H9 (cell line): ENCODE data around the gene FBLN2. TPM values are rescaled to one million over a fixed set of nuclear protein-coding genes. Genes with fewer than 3 reads are reported as not detected.

Source experiments
- DNase-seq: peaks from one replicate; pipeline ENCODE4 v3.0.0-alpha.2; 2017
- H2AFZ ChIP-seq: one replicate; pipeline ENCODE4 v1.6.1; 2013; ENCODE audit warnings: mild to moderate bottlenecking, low read length, control low read depth, moderate library complexity
- H2AK5ac ChIP-seq: 2 replicates; pipeline ENCODE4 v1.6.1; 2013; ENCODE audit warnings: low read length, control low read depth, mixed read lengths; ENCODE audit not compliant: insufficient read length
- H2BK120ac ChIP-seq: one replicate; pipeline ENCODE4 v1.6.1; 2013; ENCODE audit warnings: low read depth, mild to moderate bottlenecking, low read length, control low read depth, inconsistent platforms; ENCODE audit not compliant: poor library complexity, severe bottlenecking
- H2BK12ac ChIP-seq: 2 replicates; pipeline ENCODE4 v1.6.1; 2013; ENCODE audit warnings: low read length, control low read depth, mixed read lengths, low read depth; ENCODE audit not compliant: insufficient read length
- H2BK15ac ChIP-seq: 2 replicates; pipeline ENCODE4 v1.6.1; 2013; ENCODE audit warnings: low read depth, low read length, control low read depth
- H2BK20ac ChIP-seq: one replicate; pipeline ENCODE4 v1.6.1; 2013; ENCODE audit warnings: low read depth, mild to moderate bottlenecking, low read length, control low read depth, inconsistent platforms; ENCODE audit not compliant: poor library complexity, severe bottlenecking
- H2BK5ac ChIP-seq: 2 replicates; pipeline ENCODE4 v1.6.1; 2013; ENCODE audit warnings: low read length, control low read depth, mixed read lengths; ENCODE audit not compliant: insufficient read length
- H3K14ac ChIP-seq: 2 replicates; pipeline ENCODE4 v1.6.1; 2013; ENCODE audit warnings: low read length, control low read depth; ENCODE audit not compliant: insufficient read depth
- H3K18ac ChIP-seq: 2 replicates; pipeline ENCODE4 v1.6.1; 2013; ENCODE audit warnings: low read depth, mild to moderate bottlenecking, mixed read lengths, low read length, control low read depth; ENCODE audit not compliant: insufficient read length
- H3K23ac ChIP-seq: 2 replicates; pipeline ENCODE4 v1.6.1; 2013; ENCODE audit warnings: low read length, control low read depth, mixed read lengths, low read depth; ENCODE audit not compliant: insufficient read length
- H3K23me2 ChIP-seq: 2 replicates; pipeline ENCODE4 v1.6.1; 2013; ENCODE audit warnings: low read depth, mild to moderate bottlenecking, mixed read lengths, low read length, control low read depth; ENCODE audit not compliant: insufficient read length, poor library complexity, severe bottlenecking
- H3K27ac ChIP-seq: 2 replicates; pipeline ENCODE4 v1.5.1; 2013; ENCODE audit warnings: low read length, control low read depth, mixed read lengths, low read depth; ENCODE audit not compliant: insufficient read length
- H3K27me3 ChIP-seq: 2 replicates; pipeline ENCODE4 v1.6.1; 2013; ENCODE audit warnings: low read length, control low read depth, inconsistent platforms; ENCODE audit not compliant: insufficient read depth
- H3K4ac ChIP-seq: 2 replicates; pipeline ENCODE4 v1.6.1; 2013; ENCODE audit warnings: low read depth, mild to moderate bottlenecking, control low read depth, inconsistent platforms, low read length, moderate library complexity
- H3K4me1 ChIP-seq: 2 replicates; pipeline ENCODE4 v1.6.1; 2013; ENCODE audit warnings: low read length, control low read depth, inconsistent platforms; ENCODE audit not compliant: insufficient read depth
- H3K4me2 ChIP-seq: 2 replicates; pipeline ENCODE4 v1.6.1; 2013; ENCODE audit warnings: low read length, control low read depth, mixed read lengths; ENCODE audit not compliant: insufficient read length, insufficient read depth
- H3K56ac ChIP-seq: 2 replicates; pipeline ENCODE4 v1.6.1; 2013; ENCODE audit warnings: low read depth, mild to moderate bottlenecking, mixed read lengths, low read length, control low read depth; ENCODE audit not compliant: insufficient read length
- H3K79me1 ChIP-seq: 2 replicates; pipeline ENCODE4 v1.6.1; 2013; ENCODE audit warnings: low read depth, mild to moderate bottlenecking, moderate library complexity, low read length, control low read depth, inconsistent platforms; ENCODE audit not compliant: insufficient read depth, poor library complexity, severe bottlenecking
- H3K79me2 ChIP-seq: 2 replicates; pipeline ENCODE4 v1.6.1; 2013; ENCODE audit warnings: low read length, control low read depth, inconsistent platforms; ENCODE audit not compliant: insufficient read depth
- H3K9ac ChIP-seq: 2 replicates; pipeline ENCODE4 v1.6.1; 2013; ENCODE audit warnings: low read length, control low read depth, mixed read lengths; ENCODE audit not compliant: insufficient read length; ENCODE audit errors: extremely low read depth
- H3K9me3 ChIP-seq: one replicate; pipeline ENCODE4 v1.6.1; 2013; ENCODE audit warnings: low read depth, low read length, inconsistent platforms; ENCODE audit not compliant: control insufficient read depth
- H3T11ph ChIP-seq: one replicate; pipeline ENCODE4 v1.6.1; 2013; ENCODE audit warnings: mild to moderate bottlenecking, low read length, control low read depth, inconsistent platforms
- H4K20me1 ChIP-seq: one replicate; pipeline ENCODE4 v1.6.1; 2013; ENCODE audit not compliant: control insufficient read depth, insufficient read length, insufficient read depth
- H4K5ac ChIP-seq: 2 replicates; pipeline ENCODE4 v1.6.1; 2013; ENCODE audit warnings: low read depth, mild to moderate bottlenecking, mixed read lengths, low read length, control low read depth; ENCODE audit not compliant: insufficient read length
- H4K8ac ChIP-seq: replicated peaks from 2 replicates; pipeline ENCODE4 v1.6.1; 2013; ENCODE audit warnings: low read length, control low read depth, mixed read lengths, low read depth; ENCODE audit not compliant: insufficient read length
- H4K91ac ChIP-seq: 2 replicates; pipeline ENCODE4 v1.6.1; 2013; ENCODE audit warnings: low read depth, mild to moderate bottlenecking, moderate library complexity, mixed read lengths, low read length, control low read depth; ENCODE audit not compliant: insufficient read length
- H3K27ac Mint-ChIP-seq, 3 experiments: 2 replicates in 2 of 3; 3 replicates in 1 of 3; pipeline ENCODE4 v1.8.0; 2020 to 2021; ENCODE audit warnings: mixed read lengths in 3 of 3, mild to moderate bottlenecking in 1 of 3, moderate library complexity in 1 of 3
- H3K27me3 Mint-ChIP-seq: 2 replicates; pipeline ENCODE4 v1.8.0; 2021; ENCODE audit warnings: low read depth, mild to moderate bottlenecking, moderate library complexity, mixed read lengths
- H3K36me3 Mint-ChIP-seq, 3 experiments: 2 replicates in 2 of 3; 3 replicates in 1 of 3; pipeline ENCODE4 v1.8.0; 2020 to 2021; ENCODE audit warnings: low read depth in 3 of 3, mixed read lengths in 3 of 3; ENCODE audit not compliant: insufficient read depth in 1 of 3
- H3K4me1 Mint-ChIP-seq, 2 experiments: 2 replicates each; pipeline ENCODE4 v1.8.0; 2020; ENCODE audit warnings: mixed read lengths in 2 of 2
- H3K4me3 Mint-ChIP-seq, 2 experiments: 2 replicates in 1 of 2; 3 replicates in 1 of 2; pipeline ENCODE4 v1.8.0; 2020 to 2021; ENCODE audit warnings: mild to moderate bottlenecking in 2 of 2, mixed read lengths in 2 of 2, moderate library complexity in 1 of 2
- H3K9me3 Mint-ChIP-seq, 2 experiments: 2 replicates in 1 of 2; 3 replicates in 1 of 2; pipeline ENCODE4 v1.8.0; 2020; ENCODE audit warnings: mild to moderate bottlenecking in 2 of 2, mixed read lengths in 2 of 2, moderate library complexity in 1 of 2
- CTCF ChIP-seq: fragments of 200-600 bp; sonication (generic); conservative IDR thresholded peaks from 3 replicates; pipeline ENCODE4 v1.8.0; 2021; ENCODE audit warnings: antibody characterized with exemption, mild to moderate bottlenecking
- WGBS: extraction: QIAGEN DNeasy Blood & Tissue Kit; methylation state at CpG from one replicate; pipeline ENCODE4 v1.1.7; 2013; ENCODE audit warnings: missing lambda C conversion rate, low lambda C conversion rate, mixed read lengths; ENCODE audit not compliant: insufficient read length; ENCODE audit errors: extremely low coverage; 5-methylcytosine and 5-hydroxymethylcytosine counted together
- total RNA-seq: library from RNA; stranded (reverse); gene quantifications from 2 replicates; pipeline ENCODE4 v1.2.1, GENCODE V29; 2021

The FBLN2 gene
- total RNA-seq, 1 experiment from 2014 or later = 11.8 TPM

DNA sequence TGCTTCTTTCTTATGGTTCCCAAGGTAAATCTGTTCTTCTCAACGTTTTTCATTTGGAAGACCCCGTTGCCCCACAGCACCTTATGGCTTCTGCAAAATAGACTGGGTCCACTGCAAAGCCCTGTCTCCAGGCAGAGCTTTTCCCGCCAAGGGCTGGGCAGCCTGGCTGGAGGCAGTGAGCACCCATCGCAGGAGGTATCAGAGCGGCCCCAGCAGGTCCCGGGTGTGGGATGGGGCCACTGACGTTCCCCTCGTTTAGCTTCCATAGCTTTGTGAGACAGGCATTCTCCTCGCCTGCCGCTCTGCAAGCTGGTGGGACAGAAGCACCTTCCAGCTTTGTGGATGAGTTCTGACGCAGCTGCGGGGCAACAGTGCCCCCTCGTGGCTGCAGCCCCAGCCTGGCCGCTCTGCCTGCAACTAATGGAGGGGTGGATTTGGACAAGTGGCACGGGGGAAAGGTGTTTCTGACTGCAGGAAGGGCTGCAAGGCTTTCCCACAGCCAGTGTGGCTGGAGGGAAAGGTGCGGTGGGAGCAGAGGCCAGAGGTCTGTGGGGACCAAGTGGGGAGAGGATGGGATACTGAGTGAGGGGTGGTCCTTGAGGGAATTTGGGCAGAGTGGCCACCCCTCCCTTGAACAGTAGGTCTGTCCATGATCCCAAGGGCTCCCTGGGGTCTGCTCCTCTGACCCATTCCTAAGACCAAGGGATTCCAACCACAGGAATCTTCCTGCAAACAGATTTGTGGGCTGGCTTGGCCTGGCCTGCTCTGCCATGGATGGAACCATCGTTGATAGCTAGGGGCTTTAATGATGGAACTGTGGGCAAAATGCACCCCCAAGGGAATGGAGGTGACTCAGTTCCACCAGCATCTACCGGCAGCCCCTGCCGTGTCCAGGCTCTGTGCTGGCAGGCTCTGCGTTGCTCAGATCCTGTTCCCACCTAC, 99.4 kb downstream of the FBLN2 start:
- H2BK15ac ChIP-seq = no peak overlapping the region
- TF ChIP-seq CTCF = peak; percentile 99
- no peaks in the 10 kb centered on the region for H3K23me2 ChIP-seq
- H4K5ac ChIP-seq = no peak overlapping the region
- H3K9me3 Mint-ChIP-seq = no peaks in the 10 kb centered on the region; a peak in 2 of 5 replicates
- H3T11ph ChIP-seq = no peak overlapping the region
- no peak overlapping the region for H2BK120ac ChIP-seq
- no CpG with 5 or more reads among the region's 20 CpGs for WGBS
- peak overlapping the region in 1 of 2 experiments; percentile 72; a peak in 2 of 5 replicates for H3K4me3 Mint-ChIP-seq
- H3K27ac Mint-ChIP-seq = peak overlapping the region; percentile 99 to 100 (median 99)
- peak overlapping the region; percentile 88; the same call in 1 of the 2 replicates for H3K14ac ChIP-seq
- no peaks in the 10 kb centered on the region for H3K9me3 ChIP-seq
- H3K4me1 Mint-ChIP-seq = peaks cover 18 to 26% of the 10 kb centered on the region in 2 experiments
- no peaks in the 10 kb centered on the region for H3K79me1 ChIP-seq
- no peak overlapping the region for H3K56ac ChIP-seq
- no peaks in the 10 kb centered on the region for H3K79me2 ChIP-seq
- H3K23ac ChIP-seq = no peak overlapping the region
- H4K8ac ChIP-seq = no peak overlapping the region
- H2AFZ ChIP-seq = no peak overlapping the region
- peak overlapping the region; percentile 94 for H3K18ac ChIP-seq
- H3K4me1 ChIP-seq = no peaks in the 10 kb centered on the region; the same call in 1 of the 2 replicates
- H2BK5ac ChIP-seq = no peak overlapping the region
- H3K27me3 Mint-ChIP-seq = peaks cover 29% of the 10 kb centered on the region
- H4K20me1 ChIP-seq = no peaks in the 10 kb centered on the region
- DNase-seq = peak; percentile 95
- H3K4me2 ChIP-seq = no peak overlapping the region
- no peaks in the 10 kb centered on the region; a peak in 1 of 7 replicates for H3K36me3 Mint-ChIP-seq
- no peak overlapping the region for H2BK20ac ChIP-seq
- no peak overlapping the region for H3K27ac ChIP-seq
- no peak overlapping the region for H2BK12ac ChIP-seq
- H3K9ac ChIP-seq = no peak overlapping the region
- H3K27me3 ChIP-seq = no peaks in the 10 kb centered on the region; the same call in 1 of the 2 replicates
- no peak overlapping the region for H4K91ac ChIP-seq
- no peak overlapping the region for H3K4ac ChIP-seq
- no peak overlapping the region for H2AK5ac ChIP-seq
